ENCODE measurements around the gene GIMAP2. TPM values are rescaled to one million over a fixed set of nuclear protein-coding genes. Genes with fewer than 3 reads are reported as not detected.
A peak's percentile ranks its signal among the peaks of the same experiment; 100 is the strongest.

GIMAP2 gene
- total and polyA plus RNA-seq, 10 donors = 33.9 to 126 (median 74.3) TPM

DNA sequence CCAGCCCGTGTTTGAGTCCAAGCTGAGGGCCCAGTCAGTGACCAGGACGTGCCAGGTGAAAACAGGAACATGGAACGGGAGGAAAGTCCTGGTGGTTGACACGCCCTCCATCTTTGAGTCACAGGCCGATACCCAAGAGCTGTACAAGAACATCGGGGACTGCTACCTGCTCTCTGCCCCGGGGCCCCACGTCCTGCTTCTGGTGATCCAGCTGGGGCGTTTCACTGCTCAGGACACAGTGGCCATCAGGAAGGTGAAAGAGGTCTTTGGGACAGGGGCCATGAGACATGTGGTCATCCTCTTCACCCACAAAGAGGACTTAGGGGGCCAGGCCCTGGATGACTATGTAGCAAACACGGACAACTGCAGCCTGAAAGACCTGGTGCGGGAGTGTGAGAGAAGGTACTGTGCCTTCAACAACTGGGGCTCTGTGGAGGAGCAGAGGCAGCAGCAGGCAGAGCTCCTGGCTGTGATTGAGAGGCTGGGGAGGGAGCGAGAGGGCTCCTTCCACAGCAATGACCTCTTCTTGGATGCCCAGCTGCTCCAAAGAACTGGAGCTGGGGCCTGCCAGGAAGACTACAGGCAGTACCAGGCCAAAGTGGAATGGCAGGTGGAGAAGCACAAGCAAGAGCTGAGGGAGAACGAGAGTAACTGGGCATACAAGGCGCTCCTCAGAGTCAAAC, 56.9 kb downstream of the GIMAP2 start:
- Histone ChIP-seq H3K27me3 (replicated peaks in 1 of 7) (no peaks in the 10 kb centered on the region), H3K9me3 (no peaks in the 10 kb centered on the region), H3K4me1 (peaks cover 10 to 95% (median 59%) of the 10 kb centered on the region in 6 donors), H3K4me3 (peak overlapping the region in 6 of 8 donors; percentile 10 to 84 (median 62)), H3K27ac (peak overlapping the region in 6 of 8 donors; percentile 24 to 90 (median 60)), H3K36me3 (peaks cover 0 to 54% (median 34%) of the 10 kb centered on the region in 6 donors)
- intact Hi-C loops (cut with DNase I; ENCODE audit: low total_unique reads) = no loop called here
- TF ChIP-seq POLR2AphosphoS5 (IDR thresholded peaks at IDR 0.05) = peak; percentile 14 to 56 (median 41)
- no peak for TF ChIP-seq CTCF (IDR thresholded peaks at IDR 0.05 in 8 of 11, conservative IDR thresholded peaks at IDR 0.05 in 3 of 11)
- WGBS, 5 donors = 72 to 85% (median 80%) methylated on average over 14 of the region's 14 CpGs
- no peak for DNase-seq

Other genes with a start within 250 kb of the GIMAP2 start
- 10 to 100 TPM; 47.6 to 96.0 (median 65.3) TPM for gene GIMAP8, start 235.1 kb upstream of the GIMAP2 start, total RNA-seq
- 10 to 100 TPM; 10.9 to 27.3 (median 14.7) TPM for gene GIMAP8, start 235.1 kb upstream of the GIMAP2 start, polyA plus RNA-seq
- gene GIMAP7, start 170.8 kb upstream of the GIMAP2 start, total RNA-seq = 100 to 1,000 TPM in 5 of 7 donors, 10 to 100 TPM in 2; 71.2 to 137 (median 102) TPM
- gene GIMAP7, start 170.8 kb upstream of the GIMAP2 start, polyA plus RNA-seq = 100 to 1,000 TPM in 1 of 3 donors, 10 to 100 TPM in 2; 48.7 to 103 (median 68.0) TPM
- gene GIMAP4, start 118.3 kb upstream of the GIMAP2 start, total RNA-seq = 100 to 1,000 TPM; 112 to 214 (median 172) TPM
- gene GIMAP4, start 118.3 kb upstream of the GIMAP2 start, polyA plus RNA-seq = 10 to 100 TPM; 35.9 to 86.8 (median 60.4) TPM
- gene GIMAP6, start 53.3 kb upstream of the GIMAP2 start, total RNA-seq = 100 to 1,000 TPM in 5 of 7 donors, 10 to 100 TPM in 2; 75.5 to 181 (median 135) TPM
- 10 to 100 TPM; 18.2 to 58.6 (median 27.7) TPM for gene GIMAP6, start 53.3 kb upstream of the GIMAP2 start, polyA plus RNA-seq
- gene GIMAP1, start 30.9 kb downstream of the GIMAP2 start, total RNA-seq = 10 to 100 TPM; 16.4 to 61.2 (median 48.1) TPM
- 10 to 100 TPM in 2 of 3 donors, 1 to 10 TPM in 1; 8.7 to 31.2 (median 14.1) TPM for gene GIMAP1, start 30.9 kb downstream of the GIMAP2 start, polyA plus RNA-seq
- 100 to 1,000 TPM in 3 of 7 donors, 10 to 100 TPM in 4; 34.0 to 183 (median 90.6) TPM for gene GIMAP5, start 51.7 kb downstream of the GIMAP2 start, total RNA-seq
- gene GIMAP5, start 51.7 kb downstream of the GIMAP2 start, polyA plus RNA-seq = 100 to 1,000 TPM in 1 of 3 donors, 10 to 100 TPM in 2; 70.2 to 114 (median 75.9) TPM
- 100 to 1,000 TPM in 3 of 7 donors, 10 to 100 TPM in 4; 56.1 to 107 (median 75.5) TPM for gene TMEM176B, start 114.7 kb downstream of the GIMAP2 start, total RNA-seq
- gene TMEM176B, start 114.7 kb downstream of the GIMAP2 start, polyA plus RNA-seq = 100 to 1,000 TPM in 1 of 3 donors, 10 to 100 TPM in 2; 70.0 to 101 (median 88.9) TPM
- gene TMEM176A, start 115.1 kb downstream of the GIMAP2 start, total RNA-seq = 10 to 100 TPM; 28.6 to 84.6 (median 57.1) TPM
- gene TMEM176A, start 115.1 kb downstream of the GIMAP2 start, polyA plus RNA-seq = 10 to 100 TPM; 52.5 to 77.9 (median 62.9) TPM
- 1 to 10 TPM in 2 of 7 donors, under 1 TPM in 3, not detected in 2; 0.36 to 2.5 (median 0.79) TPM for gene AOC1, start 166.8 kb downstream of the GIMAP2 start, total RNA-seq
- 1 to 10 TPM in 1 of 3 donors, under 1 TPM in 2; 0.03 to 1.1 (median 0.39) TPM for gene AOC1, start 166.8 kb downstream of the GIMAP2 start, polyA plus RNA-seq